ENCODE results near the gene SLC22A23. TPM values are rescaled to one million over a fixed set of nuclear protein-coding genes. Genes with fewer than 3 reads are reported as not detected.

SLC22A23 gene
- total and polyA plus RNA-seq, 2 donors (not counting 1 experiment from before 2014, with no cell fraction given): 0.18 to 1.4 TPM

DNA sequence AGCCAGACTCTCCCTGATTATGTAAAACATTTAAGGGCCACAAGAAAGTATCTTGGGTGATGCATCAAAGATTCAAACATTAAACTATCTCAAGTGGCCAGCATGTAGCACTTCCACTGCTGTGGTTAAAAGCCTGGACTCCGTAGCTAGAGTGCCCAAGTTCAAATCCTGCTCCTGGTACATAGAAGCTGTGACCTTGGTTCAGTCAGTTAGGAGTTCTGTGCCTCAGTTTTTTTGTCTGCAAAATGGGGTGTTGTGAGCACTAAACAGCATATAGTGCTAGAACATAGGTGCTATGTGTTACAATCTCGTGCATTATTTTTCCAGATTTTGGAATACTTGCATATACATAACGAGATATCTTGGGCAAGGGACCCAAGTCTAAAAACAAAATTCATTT is 129.4 kb downstream of the SLC22A23 start:
- intact Hi-C loops (cut with micrococcal nuclease): no loop called here
- ChIA-PET POLR2A (no interaction called here), CTCF (no interaction called here)
- WGBS (ENCODE audit: insufficient coverage): no CpG with 5 or more reads among the region's 3 CpGs
- no peak overlapping the region for H3K27ac ChIP-seq (ENCODE audit: low read length in 2 of 2)
- no peaks in the 10 kb centered on the region for H3K36me3 ChIP-seq (replicated peaks in 1 of 2; ENCODE audit: control extremely low read depth in 1 of 2, control insufficient read depth in 1 of 2, extremely low read depth in 1 of 2, insufficient read depth in 2 of 2, low read length in 1 of 2)
- H3K9me3 ChIP-seq (ENCODE audit: control extremely low read depth in 1 of 3, control insufficient read depth in 2 of 3, insufficient read depth in 1 of 3, low read length in 2 of 3): no peaks in the 10 kb centered on the region
- ATAC-seq (ENCODE audit: low read depth): no peak
- Mint-ChIP-seq H3K27me3 (peaks cover 35% of the 10 kb centered on the region), H3K27ac (no peak overlapping the region), H3K4me1 (no peaks in the 10 kb centered on the region), H3K4me3 (no peak overlapping the region), H3K9me3 (ENCODE audit: insufficient read depth) (no peaks in the 10 kb centered on the region)
- H3K9ac ChIP-seq (ENCODE audit: low read length): no peak overlapping the region
- H3K4me1 ChIP-seq (ENCODE audit: control insufficient read depth in 2 of 2, insufficient read depth in 2 of 2, low read length in 2 of 2): no peaks in the 10 kb centered on the region
- no peak for TF ChIP-seq EZH2 (IDR thresholded peaks at IDR 0.05; ENCODE audit: borderline replicate concordance, insufficient read depth, low read depth, low read length, poor library complexity, severe bottlenecking)
- TF ChIP-seq, protein P1, sequence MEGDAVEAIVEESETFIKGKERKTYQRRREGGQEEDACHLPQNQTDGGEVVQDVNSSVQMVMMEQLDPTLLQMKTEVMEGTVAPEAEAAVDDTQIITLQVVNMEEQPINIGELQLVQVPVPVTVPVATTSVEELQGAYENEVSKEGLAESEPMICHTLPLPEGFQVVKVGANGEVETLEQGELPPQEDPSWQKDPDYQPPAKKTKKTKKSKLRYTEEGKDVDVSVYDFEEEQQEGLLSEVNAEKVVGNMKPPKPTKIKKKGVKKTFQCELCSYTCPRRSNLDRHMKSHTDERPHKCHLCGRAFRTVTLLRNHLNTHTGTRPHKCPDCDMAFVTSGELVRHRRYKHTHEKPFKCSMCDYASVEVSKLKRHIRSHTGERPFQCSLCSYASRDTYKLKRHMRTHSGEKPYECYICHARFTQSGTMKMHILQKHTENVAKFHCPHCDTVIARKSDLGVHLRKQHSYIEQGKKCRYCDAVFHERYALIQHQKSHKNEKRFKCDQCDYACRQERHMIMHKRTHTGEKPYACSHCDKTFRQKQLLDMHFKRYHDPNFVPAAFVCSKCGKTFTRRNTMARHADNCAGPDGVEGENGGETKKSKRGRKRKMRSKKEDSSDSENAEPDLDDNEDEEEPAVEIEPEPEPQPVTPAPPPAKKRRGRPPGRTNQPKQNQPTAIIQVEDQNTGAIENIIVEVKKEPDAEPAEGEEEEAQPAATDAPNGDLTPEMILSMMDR (IDR thresholded peaks at IDR 0.05): no peak
- no peak for DNase-seq
- no peaks in the 10 kb centered on the region for H3K79me2 ChIP-seq (ENCODE audit: control insufficient read depth, insufficient read depth, low read length)
- H4K20me1 ChIP-seq (ENCODE audit: control insufficient read depth, insufficient read depth, low read length, poor library complexity, severe bottlenecking): no peaks in the 10 kb centered on the region
- no peak overlapping the region for H3K4me3 ChIP-seq (ENCODE audit: control extremely low read depth in 1 of 5, extremely low read depth in 1 of 5, insufficient read depth in 1 of 5, low read depth in 2 of 5, low read length in 4 of 5)
- H3K4me2 ChIP-seq (replicated peaks; ENCODE audit: low read depth, low read length, poor library complexity, severe bottlenecking): no peak overlapping the region
- H3K27me3 ChIP-seq (replicated peaks in 1 of 4; ENCODE audit: control extremely low read depth in 1 of 4, control insufficient read depth in 3 of 4, insufficient read depth in 4 of 4, low read length in 3 of 4): no peaks in the 10 kb centered on the region
- H2AFZ ChIP-seq (ENCODE audit: insufficient read depth, low read depth, low read length, poor library complexity, severe bottlenecking): no peak overlapping the region

DNA sequence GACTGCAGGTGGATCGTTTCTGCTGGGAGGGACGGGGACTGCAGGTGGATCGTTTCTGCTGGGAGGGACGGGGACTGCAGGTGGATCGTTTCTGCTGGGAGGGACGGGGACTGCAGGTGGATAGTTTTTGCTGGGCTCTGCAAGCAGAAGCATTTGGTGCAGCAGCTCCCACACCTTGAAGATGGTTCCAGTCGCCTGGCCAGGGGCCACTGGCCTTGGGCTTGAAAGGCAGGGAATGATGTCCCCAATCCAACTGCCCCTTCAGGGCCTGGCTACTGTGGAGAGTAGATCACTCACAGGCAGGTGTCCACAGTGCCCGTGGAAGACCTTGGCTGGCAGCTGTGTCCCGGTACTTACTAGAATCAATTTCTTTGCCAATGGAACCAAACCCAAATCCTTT is 129.9 kb downstream of the SLC22A23 start:
- no peaks in the 10 kb centered on the region for H3K9me3 ChIP-seq (ENCODE audit: control extremely low read depth in 1 of 3, control insufficient read depth in 2 of 3, insufficient read depth in 1 of 3, low read length in 2 of 3)
- Mint-ChIP-seq H3K9me3 (ENCODE audit: insufficient read depth) (no peaks in the 10 kb centered on the region), H3K4me1 (no peaks in the 10 kb centered on the region), H3K27ac (no peak overlapping the region), H3K27me3 (peaks cover 34% of the 10 kb centered on the region), H3K4me3 (no peak overlapping the region)
- H3K27me3 ChIP-seq (replicated peaks in 1 of 4; ENCODE audit: control extremely low read depth in 1 of 4, control insufficient read depth in 3 of 4, insufficient read depth in 4 of 4, low read length in 3 of 4): no peaks in the 10 kb centered on the region
- 91% methylated on average over 9 of the region's 9 CpGs for WGBS (ENCODE audit: insufficient coverage)
- no peaks in the 10 kb centered on the region for H3K36me3 ChIP-seq (replicated peaks in 1 of 2; ENCODE audit: control extremely low read depth in 1 of 2, control insufficient read depth in 1 of 2, extremely low read depth in 1 of 2, insufficient read depth in 2 of 2, low read length in 1 of 2)
- DNase-seq (no peak), ATAC-seq (ENCODE audit: low read depth) (no peak)
- H3K4me1 ChIP-seq (ENCODE audit: control insufficient read depth in 2 of 2, insufficient read depth in 2 of 2, low read length in 2 of 2): no peaks in the 10 kb centered on the region
- H2AFZ ChIP-seq (ENCODE audit: insufficient read depth, low read depth, low read length, poor library complexity, severe bottlenecking): no peak overlapping the region
- TF ChIP-seq EZH2 (IDR thresholded peaks at IDR 0.05; ENCODE audit: borderline replicate concordance, insufficient read depth, low read depth, low read length, poor library complexity, severe bottlenecking): no peak
- TF ChIP-seq, protein P1 (IDR thresholded peaks at IDR 0.05): no peak
- no peak overlapping the region for H3K4me3 ChIP-seq (ENCODE audit: control extremely low read depth in 1 of 5, extremely low read depth in 1 of 5, insufficient read depth in 1 of 5, low read depth in 2 of 5, low read length in 4 of 5)
- no peaks in the 10 kb centered on the region for H3K79me2 ChIP-seq (ENCODE audit: control insufficient read depth, insufficient read depth, low read length)
- H4K20me1 ChIP-seq (ENCODE audit: control insufficient read depth, insufficient read depth, low read length, poor library complexity, severe bottlenecking): no peaks in the 10 kb centered on the region
- intact Hi-C loops (cut with micrococcal nuclease): no loop called here
- H3K4me2 ChIP-seq (replicated peaks; ENCODE audit: low read depth, low read length, poor library complexity, severe bottlenecking): no peak overlapping the region
- no peak overlapping the region for H3K9ac ChIP-seq (ENCODE audit: low read length)
- POLR2A ChIA-PET: no interaction called here
- no peak overlapping the region for H3K27ac ChIP-seq (ENCODE audit: low read length in 2 of 2)
- CTCF ChIA-PET: no interaction called here
